ENCODE results near the gene DPH1. TPM values are rescaled to one million over a fixed set of nuclear protein-coding genes. Genes with fewer than 3 reads are reported as not detected.
A peak's percentile ranks its signal among the peaks of the same experiment; 100 is the strongest.

Gene DPH1
- total RNA-seq, 1 donor = 58.7 TPM

DNA sequence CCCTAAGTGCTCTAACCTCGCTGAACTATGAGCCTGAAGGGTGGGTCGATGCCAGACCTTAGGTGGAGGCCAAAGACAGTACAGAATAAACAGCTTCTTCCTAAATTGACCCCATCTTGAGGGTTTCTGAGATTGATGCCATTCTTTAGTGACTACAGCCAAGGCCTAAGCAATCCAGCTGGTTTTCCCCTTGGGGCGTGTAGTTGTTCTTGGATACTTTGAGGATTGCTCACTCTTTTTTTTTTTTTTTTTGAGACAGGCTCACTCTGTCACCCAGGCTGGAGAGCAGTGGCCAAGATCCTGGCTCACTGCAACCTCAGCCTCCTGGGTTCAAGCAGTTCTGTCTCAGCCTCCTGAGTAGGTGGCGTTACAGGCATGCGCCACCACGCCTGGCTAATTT lies 13.8 kb downstream of the DPH1 start:
- DNase-seq (ENCODE audit: low read depth) = no peak
- no peak overlapping the region for H3K4me3 ChIP-seq (ENCODE audit: low read depth, low read length)
- TF ChIP-seq, protein P1, sequence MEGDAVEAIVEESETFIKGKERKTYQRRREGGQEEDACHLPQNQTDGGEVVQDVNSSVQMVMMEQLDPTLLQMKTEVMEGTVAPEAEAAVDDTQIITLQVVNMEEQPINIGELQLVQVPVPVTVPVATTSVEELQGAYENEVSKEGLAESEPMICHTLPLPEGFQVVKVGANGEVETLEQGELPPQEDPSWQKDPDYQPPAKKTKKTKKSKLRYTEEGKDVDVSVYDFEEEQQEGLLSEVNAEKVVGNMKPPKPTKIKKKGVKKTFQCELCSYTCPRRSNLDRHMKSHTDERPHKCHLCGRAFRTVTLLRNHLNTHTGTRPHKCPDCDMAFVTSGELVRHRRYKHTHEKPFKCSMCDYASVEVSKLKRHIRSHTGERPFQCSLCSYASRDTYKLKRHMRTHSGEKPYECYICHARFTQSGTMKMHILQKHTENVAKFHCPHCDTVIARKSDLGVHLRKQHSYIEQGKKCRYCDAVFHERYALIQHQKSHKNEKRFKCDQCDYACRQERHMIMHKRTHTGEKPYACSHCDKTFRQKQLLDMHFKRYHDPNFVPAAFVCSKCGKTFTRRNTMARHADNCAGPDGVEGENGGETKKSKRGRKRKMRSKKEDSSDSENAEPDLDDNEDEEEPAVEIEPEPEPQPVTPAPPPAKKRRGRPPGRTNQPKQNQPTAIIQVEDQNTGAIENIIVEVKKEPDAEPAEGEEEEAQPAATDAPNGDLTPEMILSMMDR (IDR thresholded peaks at IDR 0.05; ENCODE audit: insufficient read depth, low read depth, low read length) = no peak

DNA sequence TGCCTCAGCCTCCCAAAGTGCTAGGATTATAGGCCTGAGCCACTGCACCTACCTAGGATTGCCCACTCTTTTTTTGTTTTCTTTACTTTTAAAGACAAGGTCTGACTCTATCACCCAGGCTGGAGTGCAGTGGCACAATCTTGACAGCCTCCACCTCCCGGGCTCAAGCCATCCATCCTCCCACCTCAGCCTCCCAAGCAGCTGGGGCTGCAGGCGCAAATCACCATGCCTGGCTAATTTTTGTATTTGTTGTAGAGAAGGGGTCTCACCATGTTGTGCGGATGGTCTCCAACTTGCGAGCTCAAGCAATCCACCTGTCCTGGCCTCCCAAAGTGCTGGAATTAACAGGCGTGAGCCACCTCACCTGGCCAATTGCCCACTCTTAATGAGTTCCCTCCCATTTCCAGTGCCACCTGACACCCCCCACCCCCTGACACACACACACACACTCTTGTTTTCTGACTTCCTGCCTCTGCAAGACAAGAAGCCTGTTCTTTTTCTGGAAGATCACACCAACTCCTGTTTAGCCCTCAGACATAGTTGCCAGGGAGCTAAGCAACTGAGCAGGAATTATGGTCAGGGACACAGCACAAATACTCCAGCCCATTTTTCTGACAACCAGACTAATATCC lies 14.4 kb downstream of the DPH1 start:
- TF ChIP-seq, protein P1 (IDR thresholded peaks at IDR 0.05; ENCODE audit: insufficient read depth, low read depth, low read length) = no peak
- H3K4me3 ChIP-seq (ENCODE audit: low read depth, low read length) = no peak overlapping the region
- no peak for DNase-seq (ENCODE audit: low read depth)

DNA sequence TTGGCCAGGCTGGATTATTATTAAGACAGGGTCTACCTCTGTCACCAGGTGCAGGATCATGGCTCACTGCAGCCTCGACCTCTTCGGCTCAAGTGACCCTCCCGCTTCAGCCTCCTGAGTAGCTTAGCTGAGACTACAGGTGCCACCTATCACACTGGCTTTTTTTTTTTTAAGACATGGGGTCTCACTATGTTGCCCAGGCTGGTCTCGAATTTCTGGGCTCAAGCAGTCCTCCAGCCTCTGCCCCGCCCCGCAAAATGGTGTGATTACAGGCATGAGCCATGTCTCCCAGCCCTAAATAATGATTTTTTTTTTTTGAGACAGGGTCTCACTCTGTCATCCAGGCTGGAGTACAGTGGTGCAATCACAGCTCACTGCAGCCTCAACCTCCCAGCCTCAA lies 17.6 kb downstream of the DPH1 start:
- TF ChIP-seq, protein P1 (IDR thresholded peaks at IDR 0.05; ENCODE audit: insufficient read depth, low read depth, low read length) = no peak
- H3K4me3 ChIP-seq (ENCODE audit: low read depth, low read length) = no peak overlapping the region
- no peak for DNase-seq (ENCODE audit: low read depth)

DNA sequence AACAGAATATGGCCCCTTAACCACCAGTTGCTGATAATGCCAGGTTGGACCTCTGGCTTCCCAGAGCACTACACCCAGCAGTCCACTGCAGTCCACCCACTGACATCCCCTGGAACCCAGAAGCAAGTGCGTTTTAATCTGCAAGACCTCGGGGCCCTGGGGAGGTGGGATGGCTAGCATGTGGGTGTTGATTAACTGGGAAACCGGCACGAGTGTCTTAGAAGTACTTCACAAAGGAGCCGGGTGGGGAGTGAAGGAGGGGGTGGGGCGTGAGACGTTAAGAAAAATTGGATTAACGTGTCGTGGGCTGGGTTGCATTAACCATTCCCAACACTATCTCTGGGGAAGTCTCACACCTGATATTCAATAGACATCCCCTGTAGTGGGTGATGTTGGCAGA lies 18.9 kb downstream of the DPH1 start:
- TF ChIP-seq, protein P1 (IDR thresholded peaks at IDR 0.05; ENCODE audit: insufficient read depth, low read depth, low read length) = no peak
- no peak for DNase-seq (ENCODE audit: low read depth)
- peak overlapping the region; percentile 68 for H3K4me3 ChIP-seq (ENCODE audit: low read depth, low read length)

DNA sequence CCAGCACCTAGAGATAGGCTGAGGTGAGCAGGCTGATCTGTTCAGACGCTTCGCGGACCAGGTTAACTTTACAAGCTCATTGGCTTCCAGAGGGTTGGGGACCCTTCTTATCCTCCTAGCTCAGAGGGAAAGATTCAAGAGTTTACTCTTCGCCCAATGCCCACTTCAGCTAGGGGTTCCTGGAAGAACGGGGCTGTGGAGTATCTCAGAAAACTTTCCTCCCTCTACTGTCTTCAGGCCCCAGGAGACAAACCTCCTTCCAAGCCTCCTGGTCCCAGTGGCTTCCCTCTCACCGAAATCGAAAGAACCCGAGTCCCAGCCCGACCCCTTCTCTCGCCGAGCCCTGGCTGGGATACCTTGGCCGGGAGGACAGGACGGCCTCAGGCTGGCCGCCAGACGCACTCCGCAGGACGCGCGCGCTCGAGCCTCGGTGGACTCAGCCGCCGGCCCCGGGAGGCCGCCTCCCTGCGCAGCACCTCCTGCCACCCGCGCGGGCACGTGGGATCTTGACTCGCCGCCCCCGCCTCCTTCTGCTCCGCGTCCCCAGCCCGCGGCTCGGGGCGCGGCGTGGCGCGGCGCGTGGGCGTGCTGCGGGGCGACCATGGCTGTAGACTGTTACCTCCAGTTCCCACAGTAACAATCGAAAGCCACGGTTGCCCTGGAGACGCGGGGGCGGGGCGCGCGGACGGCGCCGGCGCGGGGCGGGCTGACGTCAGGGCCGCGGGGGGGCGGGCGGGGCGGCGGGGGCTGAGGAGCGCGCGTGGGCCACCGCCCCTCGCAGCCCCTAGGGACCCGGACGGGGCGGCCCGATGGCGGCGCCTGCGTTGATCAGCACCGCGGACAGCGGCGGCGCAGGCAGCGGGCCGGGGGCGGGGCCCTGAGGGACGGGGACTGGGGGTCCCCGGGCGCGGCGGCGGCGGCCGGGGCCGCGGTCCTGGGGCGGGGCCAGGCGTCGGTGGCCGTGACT lies 19.7 kb downstream of the DPH1 start:
- H3K4me3 ChIP-seq (ENCODE audit: low read depth, low read length) = peak overlapping the region; percentile 68
- peak; percentile 83 for DNase-seq (ENCODE audit: low read depth)
- TF ChIP-seq, protein P1 (IDR thresholded peaks at IDR 0.05; ENCODE audit: insufficient read depth, low read depth, low read length) = no peak

DNA sequence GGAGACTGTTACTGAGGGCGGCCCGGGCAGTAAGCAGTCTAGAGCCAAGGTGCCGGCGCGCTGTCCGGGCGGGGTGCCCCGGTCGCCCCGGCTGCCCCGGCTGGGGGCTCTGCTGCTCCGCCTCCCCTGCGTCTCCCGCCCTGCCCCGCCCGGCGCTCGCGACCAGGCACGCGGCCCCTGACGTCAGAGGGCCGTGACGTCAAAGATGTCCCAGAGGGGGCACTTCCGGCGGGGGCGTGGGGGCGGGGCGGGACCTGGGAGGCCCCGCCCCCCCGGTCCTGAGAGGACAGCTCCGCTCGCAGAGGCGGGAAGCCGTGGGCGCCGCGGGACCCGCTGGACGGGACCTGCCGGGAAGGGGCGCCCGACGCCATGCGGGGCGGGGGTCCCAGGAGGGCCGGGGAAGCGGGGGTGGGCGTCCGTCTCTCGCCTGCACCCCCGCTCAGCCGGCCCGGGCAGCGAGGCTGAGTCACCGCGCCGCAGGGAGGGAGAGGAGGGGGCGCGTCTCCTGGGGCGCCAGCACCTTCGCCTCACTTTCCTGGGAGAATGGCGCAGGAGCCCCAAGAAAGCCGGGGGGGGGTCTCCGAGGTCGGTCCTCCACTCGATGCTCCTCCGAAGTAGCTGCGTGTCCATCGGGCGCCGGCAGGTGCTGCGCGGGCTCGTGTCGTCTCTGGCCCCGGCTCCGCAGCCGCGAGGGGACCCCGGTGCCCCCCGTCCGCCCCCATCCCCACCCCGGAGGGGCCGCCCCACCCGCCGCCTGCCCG lies 20.5 kb downstream of the DPH1 start:
- peak overlapping the region; percentile 49 for H3K4me3 ChIP-seq (ENCODE audit: low read depth, low read length)
- peak; percentile 83 for DNase-seq (ENCODE audit: low read depth)
- TF ChIP-seq, protein P1 (IDR thresholded peaks at IDR 0.05; ENCODE audit: insufficient read depth, low read depth, low read length) = no peak
